GM23338 (cell line): Measurements from ENCODE around the gene IGSF5. TPM values are rescaled to one million over a fixed set of nuclear protein-coding genes. Genes with fewer than 3 reads are reported as not detected.

Experiments
- ATAC-seq: fragments of 200-7000 bp; cut with Tn5 transposase; 3 replicates; pipeline ENCODE4 v1.9.1; 2020
- DNase-seq: peaks from one replicate; pipeline ENCODE4 v3.0.0-alpha.2; 2015; ENCODE audit warnings: low spot score
- H2AFZ ChIP-seq: fragments of 200-600 bp; sonication (generic); 2 replicates; pipeline ENCODE4 v1.8.0; 2016; ENCODE audit warnings: antibody characterized with exemption, mild to moderate bottlenecking, moderate library complexity
- H3F3A ChIP-seq: fragments of 200-600 bp; sonication (generic); replicated peaks from 2 replicates; pipeline ENCODE4 v1.8.0; 2017; ENCODE audit warnings: antibody characterized with exemption, mixed run types, low read depth
- H3K27ac ChIP-seq: fragments of 200-600 bp; sonication (generic); 2 replicates; pipeline ENCODE4 v1.6.1; 2016; ENCODE audit warnings: low read depth
- H3K27me3 ChIP-seq: fragments of 200-600 bp; sonication (generic); 2 replicates; pipeline ENCODE4 v1.8.0; 2016; ENCODE audit warnings: mild to moderate bottlenecking, mixed run types, moderate library complexity; ENCODE audit not compliant: insufficient read depth
- H3K36me3 ChIP-seq: fragments of 200-600 bp; sonication (generic); 2 replicates; pipeline ENCODE4 v1.8.0; 2016; ENCODE audit warnings: mild to moderate bottlenecking; ENCODE audit not compliant: insufficient read depth
- H3K4me1 ChIP-seq: fragments of 200-600 bp; sonication (generic); 2 replicates; pipeline ENCODE4 v1.8.0; 2016; ENCODE audit warnings: mild to moderate bottlenecking, moderate library complexity; ENCODE audit not compliant: insufficient read depth
- H3K4me2 ChIP-seq: fragments of 200-600 bp; sonication (generic); 2 replicates; pipeline ENCODE4 v1.7.1; 2017; ENCODE audit warnings: mixed run types
- H3K4me3 ChIP-seq: fragments of 200-600 bp; sonication (generic); 2 replicates; pipeline ENCODE4 v1.6.1; 2016; ENCODE audit warnings: mixed run types
- H3K79me2 ChIP-seq: fragments of 200-600 bp; sonication (generic); replicated peaks from 2 replicates; pipeline ENCODE4 v1.8.0; 2017; ENCODE audit warnings: mild to moderate bottlenecking; ENCODE audit not compliant: insufficient read depth
- H3K9me2 ChIP-seq: fragments of 200-600 bp; sonication (generic); 2 replicates; pipeline ENCODE4 v1.8.0; 2017; ENCODE audit not compliant: insufficient read depth
- H4K20me1 ChIP-seq: fragments of 200-600 bp; sonication (generic); replicated peaks from 2 replicates; pipeline ENCODE4 v1.8.0; 2017; ENCODE audit warnings: mild to moderate bottlenecking; ENCODE audit not compliant: insufficient read depth
- H3K27ac Mint-ChIP-seq: 2 replicates; pipeline ENCODE4 v1.8.0; 2020; ENCODE audit warnings: inconsistent platforms, mild to moderate bottlenecking, moderate library complexity, mixed read lengths
- H3K27me3 Mint-ChIP-seq: 3 replicates; pipeline ENCODE4 v1.8.0; 2022; ENCODE audit warnings: low read depth, mild to moderate bottlenecking, moderate library complexity, mixed read lengths, inconsistent platforms; ENCODE audit not compliant: insufficient read depth, poor library complexity
- H3K36me3 Mint-ChIP-seq: 3 replicates; pipeline ENCODE4 v1.8.0; 2021; ENCODE audit warnings: low read depth, mild to moderate bottlenecking, inconsistent platforms, moderate library complexity, mixed read lengths
- H3K4me1 Mint-ChIP-seq: 3 replicates; pipeline ENCODE4 v1.8.0; 2020; ENCODE audit warnings: mild to moderate bottlenecking, inconsistent platforms, mixed read lengths
- H3K4me3 Mint-ChIP-seq: 3 replicates; pipeline ENCODE4 v1.8.0; 2021; ENCODE audit warnings: moderate library complexity, mild to moderate bottlenecking, inconsistent platforms, mixed read lengths
- H3K9me3 Mint-ChIP-seq: 3 replicates; pipeline ENCODE4 v1.8.0; 2020; ENCODE audit warnings: moderate library complexity, mild to moderate bottlenecking, inconsistent platforms, mixed read lengths
- CTCF ChIP-seq, 2 experiments: fragments of 200-600 bp in 1 of 2; sonication (generic) in 1 of 2; conservative IDR thresholded peaks; 2 replicates each; pipeline versions ENCODE4 v1.5.1 to v1.6.1; 2016 to 2017; ENCODE audit warnings: antibody characterized with exemption in 2 of 2, low read depth in 2 of 2, mild to moderate bottlenecking in 2 of 2, moderate library complexity in 1 of 2
- ETS1 ChIP-seq: IDR thresholded peaks from 2 replicates; pipeline ENCODE4 v1.6.1; 2016; ENCODE audit warnings: antibody characterized with exemption
- EZH2 ChIP-seq: fragments of 200-600 bp; sonication (generic); IDR thresholded peaks from one replicate; pipeline ENCODE4 v1.8.0; 2017; ENCODE audit warnings: antibody characterized with exemption, mild to moderate bottlenecking, low read depth; ENCODE audit not compliant: unreplicated experiment
- EZH2phosphoT487 ChIP-seq: fragments of 200-600 bp; sonication (generic); IDR thresholded peaks from one replicate; pipeline ENCODE4 v1.8.1; 2018; ENCODE audit warnings: antibody characterized with exemption; ENCODE audit not compliant: unreplicated experiment
- JUNB ChIP-seq: IDR thresholded peaks from one replicate; pipeline ENCODE4 v1.6.1; 2016; ENCODE audit warnings: antibody characterized with exemption; ENCODE audit not compliant: unreplicated experiment
- NANOG ChIP-seq: IDR thresholded peaks from 2 replicates; pipeline ENCODE4 v1.6.1; 2016; ENCODE audit warnings: antibody characterized with exemption, borderline replicate concordance
- POLR2AphosphoS5 ChIP-seq: IDR thresholded peaks from 2 replicates; pipeline ENCODE4 v1.6.1; 2016; ENCODE audit warnings: antibody characterized with exemption, low read depth
- REST ChIP-seq: IDR thresholded peaks from one replicate; pipeline ENCODE4 v1.6.1; 2018; ENCODE audit warnings: antibody characterized with exemption; ENCODE audit not compliant: unreplicated experiment
- STAT1 ChIP-seq: IDR thresholded peaks from one replicate; pipeline ENCODE4 v1.6.1; 2016; ENCODE audit warnings: antibody characterized with exemption; ENCODE audit not compliant: unreplicated experiment
- ZNF462 ChIP-seq: fragments of 250-450 bp; sonication (Bioruptor Pico); IDR thresholded peaks from 2 replicates; pipeline ENCODE4 v1.5.0; 2020; ENCODE audit warnings: mild to moderate bottlenecking, moderate library complexity
- polyA plus RNA-seq: library from polyadenylated mRNA; unstranded; fragments of >200 nt; fragmentation: Nextera tagmentation; extraction: Ambion mirVana; gene quantifications from 2 replicates; pipeline ENCODE4 v1.2.1, GENCODE V29; 2016
- total RNA-seq: library from RNA; depleted of rRNA; stranded (reverse); fragments of >200 nt; shearing (Covaris generic); gene quantifications from 2 replicates; pipeline ENCODE4 v1.2.3, GENCODE V29; 2014

The IGSF5 gene
- total and polyA plus RNA-seq, 2 experiments from 2014 or later: 4.4 to 10.1 TPM

GRCh38 chr21:39805983-39806382 lies 61.0 kb downstream of the IGSF5 start:
- ATAC-seq (no peak), DNase-seq (no peak)
- no peaks in the 10 kb centered on the region for H3K79me2 ChIP-seq
- Mint-ChIP-seq H3K27me3 (peaks cover 7% of the 10 kb centered on the region), H3K4me1 (no peaks in the 10 kb centered on the region), H3K4me3 (no peak overlapping the region), H3K27ac (no peak overlapping the region), H3K9me3 (no peaks in the 10 kb centered on the region), H3K36me3 (peaks cover 4% of the 10 kb centered on the region; the same call in 1 of the 3 replicates)
- H3K27me3 ChIP-seq: no peaks in the 10 kb centered on the region
- no peak overlapping the region for H3K27ac ChIP-seq
- no peaks in the 10 kb centered on the region for H3K4me1 ChIP-seq
- no peaks in the 10 kb centered on the region for H3F3A ChIP-seq
- H3K4me2 ChIP-seq: no peak overlapping the region
- no peaks in the 10 kb centered on the region for H3K36me3 ChIP-seq
- H2AFZ ChIP-seq: no peak overlapping the region
- no peaks in the 10 kb centered on the region for H3K9me2 ChIP-seq
- TF ChIP-seq EZH2phosphoT487: no peak
- no peak for TF ChIP-seq POLR2AphosphoS5
- no peak for TF ChIP-seq ZNF462 (CRISPR knock-in tag)
- no peak for TF ChIP-seq ETS1
- TF ChIP-seq STAT1: no peak
- no peak for TF ChIP-seq CTCF (conservative IDR thresholded peaks at IDR 0.05; ENCODE audit: low read depth in 2 of 2)
- TF ChIP-seq REST: no peak
- no peak for TF ChIP-seq JUNB
- no peak for TF ChIP-seq EZH2
- TF ChIP-seq NANOG: no peak
- no peaks in the 10 kb centered on the region for H4K20me1 ChIP-seq
- no peak overlapping the region for H3K4me3 ChIP-seq
